GM18511 (cell line): ENCODE measurements around the gene PSMB9.

Source experiments
- ATAC-seq: cut with Tn5 transposase; IDR thresholded peaks from one replicate; pipeline ENCODE4 v1.9.1; 2021; ENCODE audit warnings: mild to moderate bottlenecking, moderate library complexity; ENCODE audit not compliant: unreplicated experiment

The PSMB9 gene

GRCh38 chr6:32839356-32839755 lies 14.6 kb upstream of the PSMB9 start:
- ATAC-seq: no peak

- no peak for ATAC-seq
These were observed 13.3 kb upstream of the PSMB9 start for GRCh38 chr6:32840604-32841246.

- no peak for ATAC-seq
These were observed 11.9 kb upstream of the PSMB9 start for GRCh38 chr6:32842021-32842650.

GRCh38 chr6:32842690-32843089 lies 11.3 kb upstream of the PSMB9 start:
- no peak for ATAC-seq

GRCh38 chr6:32843331-32843978 lies 10.5 kb upstream of the PSMB9 start:
- ATAC-seq: no peak

- peak; percentile 74 for ATAC-seq
These were observed 9.8 kb upstream of the PSMB9 start, which contains the start of gene PSMB8 for GRCh38 chr6:32843979-32844838. Gene PSMB8, minus strand, starts transcription at chr6:32844047. Its CDS starts 51 bp downstream, at chr6:32843996.

- ATAC-seq: no peak
These were observed 9.1 kb upstream of the PSMB9 start for GRCh38 chr6:32844839-32845383.

- ATAC-seq: no peak
These were observed 8.6 kb upstream of the PSMB9 start for GRCh38 chr6:32845384-32845884.

- no peak for ATAC-seq
These were observed 7.0 kb upstream of the PSMB9 start for GRCh38 chr6:32847004-32847403.

- no peak for ATAC-seq
These were observed 6.2 kb upstream of the PSMB9 start for GRCh38 chr6:32847795-32848194.

GRCh38 chr6:32849126-32849525 lies 4.9 kb upstream of the PSMB9 start:
- ATAC-seq: no peak

GRCh38 chr6:32851025-32851424 lies 3.0 kb upstream of the PSMB9 start:
- ATAC-seq: no peak

- no peak for ATAC-seq
These were observed 1.8 kb upstream of the PSMB9 start for GRCh38 chr6:32852018-32852843.

- ATAC-seq: peak; percentile 27
These were observed 1.0 kb upstream of the PSMB9 start for GRCh38 chr6:32852844-32853540.

GRCh38 chr6:32854376-32855178 lies 585 bp downstream of the PSMB9 start:
- ATAC-seq: peak; percentile 32

GRCh38 chr6:32855467-32856174 lies 1.6 kb downstream of the PSMB9 start:
- no peak for ATAC-seq

GRCh38 chr6:32857156-32857891 lies 3.3 kb downstream of the PSMB9 start:
- no peak for ATAC-seq
